GM12891 (cell line): ENCODE data around the gene OR1D5.

Experiments used
- POLR2A ChIP-seq: IDR thresholded peaks from 2 replicates; pipeline ENCODE4 v1.6.1; 2011; ENCODE audit warnings: low read depth, low read length, control low read depth
- POLR2AphosphoS5 ChIP-seq: IDR thresholded peaks from 2 replicates; pipeline ENCODE4 v1.6.1; 2011; ENCODE audit warnings: low read depth, low read length, control low read depth
- TAF1 ChIP-seq: IDR thresholded peaks from 2 replicates; pipeline ENCODE4 v1.6.1; 2011; ENCODE audit warnings: low read depth, low read length, control low read depth

- TF ChIP-seq POLR2A (no peak), POLR2AphosphoS5 (no peak), TAF1 (no peak)
Observed at GRCh38 chr17:3043737-3044365, 19.6 kb downstream of the OR1D5 start.
